ENCODE results near the gene PRDM13. TPM values are rescaled to one million over a fixed set of nuclear protein-coding genes. Genes with fewer than 3 reads are reported as not detected.

Gene PRDM13
- total and polyA plus RNA-seq, 10 of the 15 experiments (the other 5 are each of a cell fraction or from before 2014, with no cell fraction given): 0.02 to 0.15 (median 0.03) TPM; not detected in 6

DNA sequence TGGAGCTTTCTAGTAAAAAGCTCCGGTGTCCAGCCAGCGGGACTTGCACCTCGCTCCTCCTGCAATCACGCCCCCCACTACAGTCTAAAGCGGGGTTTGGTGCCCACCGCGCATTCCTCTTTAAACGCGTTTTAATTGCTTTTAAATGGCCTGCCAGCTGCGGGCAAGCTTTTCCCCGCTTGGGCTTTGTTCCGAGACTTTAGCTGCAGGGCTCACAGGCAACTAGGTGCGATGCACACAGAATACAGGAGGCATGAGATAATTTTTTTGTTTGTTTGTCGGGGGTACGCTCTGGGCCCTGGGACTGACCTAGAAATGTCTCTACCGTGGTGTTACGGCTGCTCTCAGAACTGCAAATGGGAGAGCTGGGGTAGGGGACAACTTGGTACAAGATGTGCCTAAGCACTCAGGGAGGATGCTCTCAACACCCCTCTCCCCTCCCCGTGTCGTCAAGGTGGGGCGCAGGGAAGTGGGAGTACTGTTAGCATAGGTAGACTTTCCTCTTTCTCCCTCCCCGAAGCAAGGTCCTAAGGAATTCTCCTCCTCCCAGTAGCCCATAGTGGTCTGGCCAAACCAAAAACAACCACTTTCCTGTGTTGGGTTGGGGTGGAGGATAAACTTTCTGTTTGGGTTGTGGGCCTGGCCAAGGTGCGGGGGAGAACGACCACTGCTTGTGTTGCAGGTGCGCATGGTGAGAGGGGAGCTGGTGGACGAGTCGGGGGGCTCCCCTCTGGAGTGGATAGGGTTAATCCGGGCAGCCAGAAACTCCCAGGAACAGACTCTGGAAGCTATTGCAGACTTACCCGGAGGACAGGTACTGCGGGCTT is 1.6 kb downstream of the PRDM13 start (continued):
- TF ChIP-seq RELB (IDR thresholded peaks at IDR 0.05; ENCODE audit: low read depth) (no peak), NFYB (IDR thresholded peaks at IDR 0.05; ENCODE audit: insufficient read depth, low read depth, low read length) (no peak), BACH1 (IDR thresholded peaks at IDR 0.05; ENCODE audit: borderline replicate concordance) (no peak), ZNF687 (IDR thresholded peaks at IDR 0.05) (no peak), SREBF1 (IDR thresholded peaks at IDR 0.05; ENCODE audit: low read length) (no peak), STAT1 (conservative IDR thresholded peaks at IDR 0.05) (no peak), TCF7 (IDR thresholded peaks at IDR 0.05; ENCODE audit: borderline replicate concordance) (no peak), PRDM15 (CRISPR knock-in tag; IDR thresholded peaks at IDR 0.05) (no peak), CHD1 (IDR thresholded peaks at IDR 0.05; ENCODE audit: low read depth, low read length) (no peak)
- TF ChIP-seq, protein P1, sequence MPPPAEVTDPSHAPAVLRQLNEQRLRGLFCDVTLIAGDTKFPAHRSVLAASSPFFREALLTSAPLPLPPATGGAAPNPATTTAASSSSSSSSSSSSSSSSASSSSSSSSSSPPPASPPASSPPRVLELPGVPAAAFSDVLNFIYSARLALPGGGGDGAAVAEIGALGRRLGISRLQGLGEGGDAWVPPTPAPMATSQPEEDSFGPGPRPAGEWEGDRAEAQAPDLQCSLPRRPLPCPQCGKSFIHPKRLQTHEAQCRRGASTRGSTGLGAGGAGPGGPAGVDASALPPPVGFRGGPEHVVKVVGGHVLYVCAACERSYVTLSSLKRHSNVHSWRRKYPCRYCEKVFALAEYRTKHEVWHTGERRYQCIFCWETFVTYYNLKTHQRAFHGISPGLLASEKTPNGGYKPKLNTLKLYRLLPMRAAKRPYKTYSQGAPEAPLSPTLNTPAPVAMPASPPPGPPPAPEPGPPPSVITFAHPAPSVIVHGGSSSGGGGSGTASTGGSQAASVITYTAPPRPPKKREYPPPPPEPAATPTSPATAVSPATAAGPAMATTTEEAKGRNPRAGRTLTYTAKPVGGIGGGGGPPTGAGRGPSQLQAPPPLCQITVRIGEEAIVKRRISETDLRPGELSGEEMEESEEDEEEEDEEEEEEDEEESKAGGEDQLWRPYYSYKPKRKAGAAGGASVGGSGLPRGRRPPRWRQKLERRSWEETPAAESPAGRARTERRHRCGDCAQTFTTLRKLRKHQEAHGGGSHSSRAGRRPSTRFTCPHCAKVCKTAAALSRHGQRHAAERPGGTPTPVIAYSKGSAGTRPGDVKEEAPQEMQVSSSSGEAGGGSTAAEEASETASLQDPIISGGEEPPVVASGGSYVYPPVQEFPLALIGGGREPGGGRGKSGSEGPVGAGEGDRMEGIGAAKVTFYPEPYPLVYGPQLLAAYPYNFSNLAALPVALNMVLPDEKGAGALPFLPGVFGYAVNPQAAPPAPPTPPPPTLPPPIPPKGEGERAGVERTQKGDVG (CRISPR knock-in tag; IDR thresholded peaks at IDR 0.05): no peak
- TF ChIP-seq, protein P2, sequence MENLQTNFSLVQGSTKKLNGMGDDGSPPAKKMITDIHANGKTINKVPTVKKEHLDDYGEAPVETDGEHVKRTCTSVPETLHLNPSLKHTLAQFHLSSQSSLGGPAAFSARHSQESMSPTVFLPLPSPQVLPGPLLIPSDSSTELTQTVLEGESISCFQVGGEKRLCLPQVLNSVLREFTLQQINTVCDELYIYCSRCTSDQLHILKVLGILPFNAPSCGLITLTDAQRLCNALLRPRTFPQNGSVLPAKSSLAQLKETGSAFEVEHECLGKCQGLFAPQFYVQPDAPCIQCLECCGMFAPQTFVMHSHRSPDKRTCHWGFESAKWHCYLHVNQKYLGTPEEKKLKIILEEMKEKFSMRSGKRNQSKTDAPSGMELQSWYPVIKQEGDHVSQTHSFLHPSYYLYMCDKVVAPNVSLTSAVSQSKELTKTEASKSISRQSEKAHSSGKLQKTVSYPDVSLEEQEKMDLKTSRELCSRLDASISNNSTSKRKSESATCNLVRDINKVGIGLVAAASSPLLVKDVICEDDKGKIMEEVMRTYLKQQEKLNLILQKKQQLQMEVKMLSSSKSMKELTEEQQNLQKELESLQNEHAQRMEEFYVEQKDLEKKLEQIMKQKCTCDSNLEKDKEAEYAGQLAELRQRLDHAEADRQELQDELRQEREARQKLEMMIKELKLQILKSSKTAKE (IDR thresholded peaks at IDR 0.05; ENCODE audit: low read depth, poor library complexity, severe bottlenecking): no peak

Data from GM12878 (cell line).